ENCODE measurements around the gene DEXI.
A peak's percentile ranks its signal among the peaks of the same experiment; 100 is the strongest.

- TF ChIP-seq POLR2AphosphoS5 (IDR thresholded peaks at IDR 0.05) (peak in 1 of 3 donors; percentile 46), CTCF (IDR thresholded peaks at IDR 0.05 in 8 of 11, conservative IDR thresholded peaks at IDR 0.05 in 3 of 11) (no peak)
These were observed 9.1 kb downstream of the DEXI start for GRCh38 chr16:10932959-10933710.

Measured in spleen (tissue), 7 donors.